ENCODE measurements around the gene SASH1.

The SASH1 gene

GRCh38 chr6:148502083-148502772 lies 159.6 kb downstream of the SASH1 start:
- DNase-seq, result no peak

DNA sequence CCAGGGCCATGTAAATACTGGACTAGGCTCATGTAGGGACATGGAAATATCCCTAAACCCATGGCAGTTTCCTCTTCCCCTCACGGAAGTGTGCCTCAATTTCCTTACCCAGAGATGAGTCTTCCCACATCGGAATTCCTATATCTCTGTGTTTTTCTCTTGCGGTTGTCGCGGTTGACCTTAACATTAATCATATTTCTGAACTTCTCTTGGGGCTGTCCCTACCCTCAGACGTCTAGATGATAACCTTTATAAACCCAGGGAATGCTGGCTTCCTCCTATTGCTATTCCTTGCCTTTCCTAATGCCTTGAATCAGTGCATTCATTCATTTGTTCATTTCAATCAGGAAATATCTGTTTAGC lies 160.1 kb downstream of the SASH1 start:
- DNase-seq, result no peak

GRCh38 chr6:148503703-148504102 lies 161.1 kb downstream of the SASH1 start:
- no peak for DNase-seq

GRCh38 chr6:148507774-148508173 lies 165.1 kb downstream of the SASH1 start:
- DNase-seq, result no peak

DNA sequence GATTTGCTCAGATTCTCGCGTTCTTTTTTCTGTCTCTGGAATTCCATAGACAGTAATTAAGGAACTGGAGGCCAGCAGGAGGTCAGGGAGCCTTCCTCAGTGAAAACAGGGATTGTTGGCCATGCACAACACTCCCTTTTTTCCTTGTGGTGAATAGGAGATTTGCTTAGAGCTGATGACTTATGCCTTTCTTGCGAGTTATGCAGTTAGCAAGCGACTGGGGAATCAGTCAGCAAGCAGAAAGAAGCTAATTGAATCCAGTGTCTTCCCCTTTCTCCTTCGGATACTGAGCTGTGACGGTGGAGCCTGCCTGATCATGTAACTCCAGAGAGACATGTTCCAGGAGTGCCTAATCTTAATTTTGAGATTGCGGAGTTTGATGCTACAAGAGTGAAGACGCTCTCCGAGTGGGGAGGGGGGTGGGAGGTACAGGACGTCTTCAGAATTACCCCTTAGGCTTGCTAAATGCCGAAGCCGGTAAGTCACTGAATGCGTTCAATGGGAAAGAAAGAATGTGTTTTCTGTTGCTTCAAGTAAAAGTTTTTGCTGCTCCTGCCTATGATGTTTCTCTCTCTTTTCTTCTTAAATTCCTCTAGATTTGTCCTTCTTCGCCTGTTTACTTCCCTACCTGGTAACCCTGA lies 165.9 kb downstream of the SASH1 start:
- DNase-seq, result no peak

DNA sequence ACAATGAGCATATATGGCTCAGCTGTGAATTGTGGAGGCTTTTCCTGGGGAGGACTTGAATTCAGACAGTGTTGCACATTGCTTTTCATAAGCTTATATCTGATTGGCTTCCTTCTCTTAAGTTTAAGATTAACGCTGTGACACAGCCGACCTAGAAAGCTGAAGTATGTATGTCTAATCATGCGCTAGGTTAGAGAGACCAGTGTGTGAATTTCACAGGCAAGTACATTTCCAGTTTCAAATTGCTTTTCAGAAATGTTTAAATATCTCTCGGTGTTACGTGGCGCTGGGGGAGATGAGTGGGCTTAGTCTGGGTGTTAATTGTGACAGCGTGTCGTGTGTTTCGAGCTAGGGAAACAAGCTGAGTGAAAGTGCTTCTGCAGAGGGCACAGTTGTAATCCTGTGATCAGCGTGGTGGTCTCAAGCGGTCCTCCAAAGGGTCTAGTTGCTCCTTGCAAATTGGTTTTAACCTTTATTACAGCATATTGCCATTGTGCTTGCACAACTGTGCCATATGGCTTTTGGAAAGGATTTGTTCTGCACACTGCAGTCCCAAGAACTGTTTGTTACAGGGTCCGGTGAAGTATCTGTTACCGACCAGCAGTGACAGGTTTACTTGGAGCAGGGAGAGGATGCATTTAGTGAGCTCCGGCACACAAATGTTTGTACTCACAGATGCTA lies 166.6 kb downstream of the SASH1 start:
- no peak for DNase-seq

- DNase-seq, result no peak
Measured at GRCh38 chr6:148509800-148510581, 167.4 kb downstream of the SASH1 start.

DNA sequence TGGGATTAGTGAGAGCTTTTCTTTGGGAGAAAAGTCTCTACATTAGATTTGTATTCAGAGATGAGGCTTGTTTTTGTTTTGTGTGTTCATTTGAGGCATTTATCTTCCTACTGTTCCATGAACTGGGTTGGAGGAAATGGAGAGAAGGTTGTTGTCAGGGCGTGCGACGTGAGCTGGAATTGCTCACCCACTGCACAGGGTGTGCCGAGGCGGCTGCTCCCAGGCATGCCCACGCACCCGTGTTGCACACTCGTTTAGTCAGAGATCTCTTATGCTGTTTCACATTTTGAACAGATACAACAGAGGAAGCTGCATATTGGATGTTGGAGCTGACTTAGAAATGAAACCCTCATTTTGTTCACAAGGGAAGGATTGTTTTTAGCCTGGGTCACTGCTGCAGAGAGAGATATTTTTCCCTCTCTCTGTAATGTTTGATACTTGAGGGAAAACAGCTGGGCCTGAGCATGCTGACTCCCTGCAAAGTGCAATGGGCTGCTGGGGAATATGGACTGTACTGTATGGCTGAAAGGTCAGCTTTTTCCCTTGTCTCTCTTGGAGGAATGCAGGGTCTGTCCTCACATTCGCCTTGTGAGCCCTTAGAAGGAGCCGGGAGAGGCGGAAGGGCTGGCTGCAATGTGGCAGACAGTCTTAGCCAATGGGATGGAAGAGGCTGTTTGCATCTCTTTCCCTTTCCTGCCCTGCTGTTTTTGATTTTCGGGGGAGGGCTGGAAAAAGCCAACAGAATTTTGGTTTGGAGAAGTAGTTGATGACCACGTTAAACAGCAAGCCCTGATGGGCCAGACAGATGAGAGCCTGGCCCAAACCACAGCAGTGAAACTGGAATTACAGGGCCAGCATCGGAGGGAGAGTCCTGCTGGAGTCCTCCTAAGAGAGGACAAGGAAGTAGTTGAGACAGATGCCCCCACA lies 170.8 kb downstream of the SASH1 start:
- no peak for DNase-seq

- DNase-seq, result no peak
Measured at GRCh38 chr6:148514091-148514845, 171.6 kb downstream of the SASH1 start.

DNA sequence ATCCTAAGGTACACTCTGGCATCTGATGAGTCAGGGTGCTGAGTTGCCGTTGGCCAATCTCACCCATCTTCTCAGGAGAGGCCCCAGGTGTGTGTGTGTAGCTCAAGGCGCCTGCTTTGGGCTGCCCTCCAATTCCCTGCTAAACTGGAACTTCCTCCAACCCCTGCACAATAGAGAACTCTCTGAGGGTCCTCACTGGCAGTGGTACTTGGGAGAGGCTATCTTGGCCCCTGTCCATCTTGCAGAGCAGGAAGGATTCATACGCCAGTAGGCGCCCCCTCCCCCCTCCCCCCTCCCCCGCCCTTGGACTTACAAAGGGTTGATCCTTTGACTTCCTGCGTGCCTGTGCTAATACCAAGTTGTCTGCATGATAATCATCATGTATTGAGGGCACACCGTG lies 173.6 kb downstream of the SASH1 start:
- no peak for DNase-seq

DNA sequence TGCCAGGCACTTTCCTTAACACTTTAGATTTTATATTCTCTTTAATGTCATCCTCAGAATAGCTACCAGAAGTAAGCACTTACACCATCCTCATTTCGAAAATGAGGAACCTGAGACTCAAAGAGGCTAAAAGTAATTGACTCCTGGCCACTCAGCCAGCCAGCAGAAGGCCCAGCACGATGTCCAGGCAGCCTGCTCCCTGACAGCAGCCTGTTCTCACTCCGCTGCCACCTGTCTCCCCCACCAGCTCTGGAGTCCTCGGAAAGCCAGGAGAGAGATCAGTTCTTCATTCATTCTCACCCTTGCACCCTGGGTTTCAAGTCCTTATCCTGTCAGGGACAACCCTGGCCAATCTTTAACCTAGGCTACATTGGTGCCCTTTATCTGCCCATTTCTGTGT lies 174.0 kb downstream of the SASH1 start:
- no peak for DNase-seq

DNA sequence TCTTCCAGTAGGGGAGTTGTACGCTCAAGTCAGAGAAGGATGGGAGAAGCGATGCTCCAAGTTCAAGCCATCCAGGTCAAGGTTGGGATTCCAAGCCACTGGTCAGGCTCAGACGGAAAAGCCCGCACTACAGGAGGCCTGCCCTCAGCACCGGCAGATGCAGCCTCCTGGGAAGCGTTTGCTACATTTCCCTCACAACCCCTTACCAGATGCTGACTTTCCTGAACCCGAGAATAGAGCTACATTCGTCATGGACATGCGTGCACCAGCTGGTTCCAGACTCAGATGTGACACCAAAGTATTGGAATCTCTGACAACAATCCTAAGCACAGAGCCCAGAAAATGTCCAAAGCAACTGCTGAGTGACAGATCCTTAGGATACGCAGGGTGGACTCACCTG lies 174.8 kb downstream of the SASH1 start:
- DNase-seq, result no peak

GRCh38 chr6:148518511-148519156 lies 176.0 kb downstream of the SASH1 start:
- no peak for DNase-seq

- no peak for DNase-seq
Measured at GRCh38 chr6:148520109-148520841, 177.6 kb downstream of the SASH1 start.

DNA sequence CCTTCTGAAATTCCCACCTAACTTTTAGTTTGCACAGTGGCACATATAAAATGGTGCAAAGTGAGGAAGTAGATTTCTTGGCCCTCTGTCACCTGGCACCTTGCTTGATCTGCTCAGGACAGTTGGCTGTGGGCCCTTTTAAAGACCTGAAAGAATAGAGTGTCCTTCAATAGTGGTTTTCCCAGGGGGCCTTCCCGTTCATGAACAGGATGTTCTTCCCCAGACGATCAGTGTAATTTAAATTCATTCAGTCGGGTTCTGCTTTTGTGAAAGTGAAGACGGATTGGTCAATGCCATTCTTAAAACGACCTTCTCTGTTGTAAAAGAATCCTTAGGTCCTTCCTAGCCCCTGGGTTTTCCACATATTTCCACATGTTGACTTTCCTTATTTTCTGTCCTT lies 178.5 kb downstream of the SASH1 start:
- no peak for DNase-seq

DNA sequence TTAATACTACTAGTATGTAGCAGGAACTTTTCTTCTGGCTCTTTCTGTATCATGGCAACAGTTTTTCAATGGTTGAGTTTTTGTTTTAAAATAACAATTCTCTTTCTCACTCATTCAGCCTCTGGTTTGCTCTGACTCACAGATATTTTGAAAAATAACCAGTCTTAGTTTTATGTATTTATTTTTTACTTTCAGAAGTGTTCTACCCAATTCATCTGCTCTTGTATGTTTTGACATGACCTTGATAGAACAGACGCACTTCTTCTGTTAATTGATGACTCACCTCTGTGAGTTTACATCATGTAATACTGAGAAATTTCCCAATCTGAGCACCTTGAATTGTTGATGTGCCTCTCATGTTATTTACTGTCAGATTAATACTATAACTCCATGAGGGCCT lies 178.9 kb downstream of the SASH1 start:
- DNase-seq, result no peak

GRCh38 chr6:148523048-148523447 lies 180.4 kb downstream of the SASH1 start:
- no peak for DNase-seq

- no peak for DNase-seq
Measured at GRCh38 chr6:148523551-148523950, 180.9 kb downstream of the SASH1 start.

GRCh38 chr6:148524471-148524882 lies 181.8 kb downstream of the SASH1 start:
- no peak for DNase-seq

DNA sequence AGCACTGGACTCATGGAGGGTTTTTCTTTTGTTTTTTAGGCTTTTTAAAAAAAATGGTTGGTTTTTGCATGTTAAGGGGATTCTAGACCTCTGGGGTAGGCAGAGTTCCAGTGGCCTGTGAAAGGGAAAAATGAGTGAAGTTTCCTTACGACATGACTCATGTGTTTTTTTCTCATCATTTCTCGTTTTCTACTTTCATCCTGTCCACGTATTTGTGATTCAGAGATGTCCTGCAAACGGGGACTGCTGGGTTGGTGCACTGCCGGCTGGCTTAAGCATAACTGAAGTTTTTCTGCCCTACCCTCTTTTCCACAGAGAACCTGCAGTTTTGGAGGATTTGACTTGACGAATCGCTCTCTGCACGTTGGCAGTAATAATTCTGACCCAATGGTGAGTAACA lies 182.3 kb downstream of the SASH1 start:
- no peak for DNase-seq

Data from NCI-H1092 (cell line).